IPS-18a (cell line): ENCODE results near the gene ATP8A1.

Source experiments
- H3K27ac ChIP-seq: one replicate; pipeline ENCODE4 v1.5.1; 2013; ENCODE audit warnings: low read length
- H3K27me3 ChIP-seq: one replicate; pipeline ENCODE4 v1.6.1; 2013; ENCODE audit warnings: mild to moderate bottlenecking, low read length; ENCODE audit not compliant: control insufficient read depth, insufficient read depth
- H3K36me3 ChIP-seq: one replicate; pipeline ENCODE4 v1.6.1; 2013; ENCODE audit warnings: low read depth, low read length; ENCODE audit not compliant: control insufficient read depth
- H3K4me1 ChIP-seq: one replicate; pipeline ENCODE4 v1.6.1; 2013; ENCODE audit warnings: low read depth, low read length; ENCODE audit not compliant: control insufficient read depth
- H3K4me3 ChIP-seq: one replicate; pipeline ENCODE4 v1.5.1; 2013; ENCODE audit warnings: low read length
- H3K9ac ChIP-seq: one replicate; pipeline ENCODE4 v1.6.1; 2013; ENCODE audit warnings: mild to moderate bottlenecking, low read length, moderate library complexity
- H3K9me3 ChIP-seq: one replicate; pipeline ENCODE4 v1.6.1; 2013; ENCODE audit warnings: low read depth, low read length; ENCODE audit not compliant: control insufficient read depth

Gene ATP8A1

GRCh38 chr4:42369489-42369888 is 287.4 kb downstream of the ATP8A1 start:
- Histone ChIP-seq H3K4me1 (no peaks in the 10 kb centered on the region), H3K36me3 (no peaks in the 10 kb centered on the region), H3K9ac (no peak overlapping the region), H3K4me3 (no peak overlapping the region), H3K27ac (no peak overlapping the region), H3K9me3 (no peaks in the 10 kb centered on the region), H3K27me3 (no peaks in the 10 kb centered on the region)

GRCh38 chr4:42366959-42367358 is 289.9 kb downstream of the ATP8A1 start:
- no peak overlapping the region for H3K9ac ChIP-seq
- no peaks in the 10 kb centered on the region for H3K9me3 ChIP-seq
- no peaks in the 10 kb centered on the region for H3K4me1 ChIP-seq
- no peaks in the 10 kb centered on the region for H3K36me3 ChIP-seq
- H3K27me3 ChIP-seq: no peaks in the 10 kb centered on the region
- no peak overlapping the region for H3K27ac ChIP-seq
- H3K4me3 ChIP-seq: no peak overlapping the region

GRCh38 chr4:42364266-42365053 is 292.4 kb downstream of the ATP8A1 start:
- no peaks in the 10 kb centered on the region for H3K9me3 ChIP-seq
- no peaks in the 10 kb centered on the region for H3K27me3 ChIP-seq
- no peaks in the 10 kb centered on the region for H3K36me3 ChIP-seq
- no peaks in the 10 kb centered on the region for H3K4me1 ChIP-seq
- no peak overlapping the region for H3K9ac ChIP-seq
- H3K27ac ChIP-seq: no peak overlapping the region
- H3K4me3 ChIP-seq: no peak overlapping the region

GRCh38 chr4:42363614-42364013 is 293.3 kb downstream of the ATP8A1 start:
- H3K4me3 ChIP-seq: no peak overlapping the region
- H3K27ac ChIP-seq: no peak overlapping the region
- no peaks in the 10 kb centered on the region for H3K4me1 ChIP-seq
- no peaks in the 10 kb centered on the region for H3K9me3 ChIP-seq
- no peaks in the 10 kb centered on the region for H3K27me3 ChIP-seq
- H3K36me3 ChIP-seq: no peaks in the 10 kb centered on the region
- H3K9ac ChIP-seq: no peak overlapping the region

- Histone ChIP-seq H3K27me3 (no peaks in the 10 kb centered on the region), H3K36me3 (no peaks in the 10 kb centered on the region), H3K27ac (no peak overlapping the region), H3K4me1 (no peaks in the 10 kb centered on the region), H3K9me3 (no peaks in the 10 kb centered on the region), H3K4me3 (no peak overlapping the region), H3K9ac (no peak overlapping the region)
Observed at GRCh38 chr4:42362591-42362990, 294.3 kb downstream of the ATP8A1 start.

GRCh38 chr4:42361456-42361855 is 295.4 kb downstream of the ATP8A1 start:
- Histone ChIP-seq H3K27me3 (no peaks in the 10 kb centered on the region), H3K9me3 (no peaks in the 10 kb centered on the region)

GRCh38 chr4:42360256-42360669 is 296.6 kb downstream of the ATP8A1 start:
- no peaks in the 10 kb centered on the region for H3K27me3 ChIP-seq
- H3K4me1 ChIP-seq: peaks cover 6% of the 10 kb centered on the region
- no peak overlapping the region for H3K27ac ChIP-seq
- H3K9me3 ChIP-seq: no peaks in the 10 kb centered on the region
- H3K36me3 ChIP-seq: no peaks in the 10 kb centered on the region
- no peak overlapping the region for H3K4me3 ChIP-seq
- H3K9ac ChIP-seq: no peak overlapping the region

More at GRCh38 chr4:42361456-42361855, 295.4 kb downstream of the ATP8A1 start:
- H3K4me3 ChIP-seq: no peak overlapping the region
- H3K4me1 ChIP-seq: no peaks in the 10 kb centered on the region
- no peak overlapping the region for H3K9ac ChIP-seq
- no peaks in the 10 kb centered on the region for H3K36me3 ChIP-seq
- no peak overlapping the region for H3K27ac ChIP-seq

- no peaks in the 10 kb centered on the region for H3K27me3 ChIP-seq
- no peaks in the 10 kb centered on the region for H3K36me3 ChIP-seq
- no peak overlapping the region for H3K4me3 ChIP-seq
- no peak overlapping the region for H3K27ac ChIP-seq
- H3K4me1 ChIP-seq: peaks cover 6% of the 10 kb centered on the region
- H3K9ac ChIP-seq: no peak overlapping the region
- no peaks in the 10 kb centered on the region for H3K9me3 ChIP-seq
Observed at GRCh38 chr4:42359711-42360110, 297.2 kb downstream of the ATP8A1 start.
